ENCODE data around the gene BTBD8.

BTBD8 gene

GRCh38 chr1:92228401-92228800 is 148.3 kb downstream of the BTBD8 start:
- no peak overlapping the region for H3K4me3 ChIP-seq (ENCODE audit: low read depth, low read length)
- CTCF ChIA-PET = no interaction called here
- POLR2A ChIA-PET = no interaction called here
- DNase-seq (ENCODE audit: low read depth, low spot score) = no peak
- TF ChIP-seq CTCF (IDR thresholded peaks at IDR 0.05; ENCODE audit: insufficient read depth, low read length, missing control alignments) = no peak

DNA sequence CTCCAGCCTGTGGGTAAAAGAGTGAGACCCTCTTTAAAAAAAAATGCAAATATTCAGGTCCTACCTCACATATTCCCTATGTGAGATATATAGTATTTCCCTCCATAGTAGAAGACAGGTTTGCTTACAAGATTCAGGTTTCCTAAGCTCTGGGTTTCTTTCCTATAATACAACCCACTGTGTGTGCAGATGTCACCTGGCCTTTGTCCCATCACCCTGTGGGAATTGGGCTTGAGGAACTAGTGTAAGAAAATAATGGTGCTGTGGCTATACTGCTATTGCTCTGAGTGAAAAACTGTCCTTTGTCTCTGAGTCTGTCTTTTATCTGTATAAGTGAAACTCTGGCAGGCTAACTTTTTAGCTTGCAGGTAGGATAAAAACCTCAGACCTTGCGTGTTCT is 150.6 kb downstream of the BTBD8 start:
- TF ChIP-seq CTCF (IDR thresholded peaks at IDR 0.05; ENCODE audit: insufficient read depth, low read length, missing control alignments) = no peak
- no peak overlapping the region for H3K4me3 ChIP-seq (ENCODE audit: low read depth, low read length)
- POLR2A ChIA-PET = no interaction called here
- DNase-seq (ENCODE audit: low read depth, low spot score) = no peak
- CTCF ChIA-PET = no interaction called here
